GM12874 (cell line): ENCODE data around the gene GSE1.

Experiments used
- TF ChIP-seq, protein P1 (sequence below): IDR thresholded peaks from 2 replicates; pipeline ENCODE4 v1.5.1; 2011; ENCODE audit warnings: low read depth, mild to moderate bottlenecking, control low read depth, low read length, moderate library complexity; ENCODE audit not compliant: insufficient read depth

Gene GSE1

DNA sequence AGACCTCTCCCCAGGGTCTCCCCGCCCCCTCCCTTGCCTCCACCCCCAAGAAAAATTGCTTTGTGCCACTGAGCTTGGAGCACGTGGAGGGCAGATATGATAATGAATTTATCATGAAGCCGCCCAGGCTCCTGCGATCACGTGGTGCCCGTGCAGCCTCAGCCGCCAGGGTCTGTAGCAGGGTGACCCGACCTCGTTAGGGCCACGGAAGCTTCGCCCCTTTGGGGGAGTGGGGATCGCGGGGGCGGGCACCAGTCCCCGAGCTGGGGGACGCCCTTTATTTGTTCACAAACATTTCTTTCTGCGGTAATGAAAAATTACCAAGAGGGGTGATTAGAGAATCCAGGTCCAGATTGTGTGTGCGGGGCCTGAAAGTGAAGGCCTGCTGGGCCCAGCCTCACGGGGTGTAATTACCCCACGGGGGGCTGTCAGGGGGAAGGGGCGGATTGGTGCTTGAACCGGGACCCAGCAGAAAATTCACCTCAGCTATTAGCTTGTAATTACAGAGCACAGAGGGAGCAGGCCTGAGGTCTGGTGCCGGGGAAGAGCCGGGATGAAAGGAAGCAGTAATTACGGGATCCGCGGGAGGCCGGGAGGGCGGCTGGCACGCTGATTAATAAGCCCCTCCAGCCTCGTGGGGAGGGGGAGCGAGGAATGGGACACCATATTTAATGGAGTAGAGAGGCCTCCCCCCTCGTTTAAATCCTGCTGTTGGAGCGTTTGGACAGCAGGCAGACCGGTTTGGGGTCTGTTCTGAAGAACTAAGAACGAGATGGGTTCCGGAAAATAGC is 13.3 kb downstream of the GSE1 start:
- TF ChIP-seq, protein P1, sequence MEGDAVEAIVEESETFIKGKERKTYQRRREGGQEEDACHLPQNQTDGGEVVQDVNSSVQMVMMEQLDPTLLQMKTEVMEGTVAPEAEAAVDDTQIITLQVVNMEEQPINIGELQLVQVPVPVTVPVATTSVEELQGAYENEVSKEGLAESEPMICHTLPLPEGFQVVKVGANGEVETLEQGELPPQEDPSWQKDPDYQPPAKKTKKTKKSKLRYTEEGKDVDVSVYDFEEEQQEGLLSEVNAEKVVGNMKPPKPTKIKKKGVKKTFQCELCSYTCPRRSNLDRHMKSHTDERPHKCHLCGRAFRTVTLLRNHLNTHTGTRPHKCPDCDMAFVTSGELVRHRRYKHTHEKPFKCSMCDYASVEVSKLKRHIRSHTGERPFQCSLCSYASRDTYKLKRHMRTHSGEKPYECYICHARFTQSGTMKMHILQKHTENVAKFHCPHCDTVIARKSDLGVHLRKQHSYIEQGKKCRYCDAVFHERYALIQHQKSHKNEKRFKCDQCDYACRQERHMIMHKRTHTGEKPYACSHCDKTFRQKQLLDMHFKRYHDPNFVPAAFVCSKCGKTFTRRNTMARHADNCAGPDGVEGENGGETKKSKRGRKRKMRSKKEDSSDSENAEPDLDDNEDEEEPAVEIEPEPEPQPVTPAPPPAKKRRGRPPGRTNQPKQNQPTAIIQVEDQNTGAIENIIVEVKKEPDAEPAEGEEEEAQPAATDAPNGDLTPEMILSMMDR, result no peak

DNA sequence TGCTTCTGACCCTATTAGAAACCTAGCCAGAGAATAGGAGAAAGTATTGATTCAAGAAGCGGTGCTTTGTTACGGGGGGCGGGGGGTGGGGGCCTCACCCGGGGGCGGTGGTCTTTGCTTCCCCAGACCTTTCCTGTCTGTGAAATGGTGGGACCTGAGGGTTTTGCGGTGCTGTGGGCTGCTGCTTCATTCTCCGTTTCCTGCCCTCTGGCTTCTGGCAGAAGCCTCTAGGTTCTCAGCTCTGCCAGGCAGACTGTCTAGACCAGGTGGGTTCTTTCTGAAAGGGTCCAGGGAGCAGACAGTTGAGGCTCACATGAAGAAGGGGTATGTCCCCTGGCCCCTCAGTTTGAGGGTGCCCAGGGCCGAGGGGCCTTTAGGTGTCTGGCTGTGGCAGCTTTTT is 14.0 kb downstream of the GSE1 start:
- TF ChIP-seq, protein P1, result no peak

DNA sequence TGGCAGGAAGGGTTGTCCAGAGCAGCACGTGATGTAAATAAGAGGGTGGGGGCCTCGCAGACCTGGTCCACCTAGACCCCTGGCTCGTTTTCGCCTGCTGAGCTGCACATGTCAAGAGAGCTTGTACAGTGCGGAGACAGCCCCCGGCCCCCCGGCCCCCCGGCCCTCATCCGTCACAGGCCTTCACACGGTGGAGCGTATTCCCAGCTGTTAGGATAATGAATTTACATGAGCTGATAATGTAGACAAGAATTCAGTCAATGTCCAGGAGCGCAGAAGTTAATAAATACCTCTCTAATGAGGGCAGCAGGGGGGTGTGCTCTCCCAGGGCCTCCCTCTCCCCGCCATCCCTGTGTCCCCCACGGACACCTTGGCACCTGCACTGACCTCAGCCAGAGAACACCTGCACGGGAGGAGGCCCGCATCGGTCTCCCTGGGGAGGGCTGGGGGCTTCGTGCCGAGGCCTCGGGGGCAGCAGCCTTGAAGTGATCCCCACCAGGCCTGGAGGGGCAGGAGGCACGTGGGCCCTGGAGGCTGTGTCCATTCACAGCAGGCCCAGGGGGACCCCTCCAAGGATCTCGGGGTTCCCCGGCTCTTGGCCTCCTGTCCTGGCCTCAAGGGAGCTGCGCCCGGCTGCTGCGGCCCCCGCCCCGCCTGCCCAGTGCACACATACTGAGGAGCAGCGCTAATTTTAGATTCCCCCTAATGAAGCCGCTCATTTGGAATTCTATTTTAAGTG is 14.6 kb downstream of the GSE1 start:
- TF ChIP-seq, protein P1, result no peak

DNA sequence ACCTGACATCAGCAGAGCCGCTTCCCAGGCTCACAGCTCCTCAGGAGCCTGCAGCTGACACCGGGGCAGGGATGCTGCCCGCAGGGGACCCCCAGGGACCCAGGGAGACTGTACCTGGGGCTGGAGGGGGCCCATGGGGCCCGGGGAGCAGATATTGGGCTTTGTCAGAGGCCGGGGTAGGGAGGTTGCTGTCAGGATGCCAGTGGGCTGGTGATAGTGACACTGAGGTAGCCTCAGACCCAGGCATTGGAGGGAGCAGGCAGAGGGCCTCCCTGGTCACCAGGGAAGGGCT is 15.1 kb downstream of the GSE1 start:
- TF ChIP-seq, protein P1, result no peak

DNA sequence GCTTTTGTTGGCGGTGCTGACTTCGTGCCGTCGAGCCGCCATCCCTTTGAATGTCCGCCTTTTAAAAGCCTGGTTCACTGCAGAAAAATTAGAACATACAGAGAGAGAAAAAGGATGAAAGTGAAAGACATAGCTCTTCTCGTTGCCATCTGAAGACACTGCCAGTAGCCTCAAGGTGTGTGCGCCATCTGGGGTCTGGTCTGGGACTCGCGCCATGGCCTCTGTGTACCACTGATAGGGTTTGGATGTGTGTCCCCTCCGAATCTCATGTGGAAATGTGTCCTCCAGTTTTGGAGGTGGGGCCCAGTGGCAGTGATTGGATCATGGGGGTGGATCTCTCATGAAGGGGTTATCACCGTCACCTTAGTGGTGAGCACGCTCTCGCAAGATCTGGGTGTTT is 15.5 kb downstream of the GSE1 start:
- TF ChIP-seq, protein P1, result 0 out of 2 replicates have a peak, but pooled peaks have one; percentile 1

DNA sequence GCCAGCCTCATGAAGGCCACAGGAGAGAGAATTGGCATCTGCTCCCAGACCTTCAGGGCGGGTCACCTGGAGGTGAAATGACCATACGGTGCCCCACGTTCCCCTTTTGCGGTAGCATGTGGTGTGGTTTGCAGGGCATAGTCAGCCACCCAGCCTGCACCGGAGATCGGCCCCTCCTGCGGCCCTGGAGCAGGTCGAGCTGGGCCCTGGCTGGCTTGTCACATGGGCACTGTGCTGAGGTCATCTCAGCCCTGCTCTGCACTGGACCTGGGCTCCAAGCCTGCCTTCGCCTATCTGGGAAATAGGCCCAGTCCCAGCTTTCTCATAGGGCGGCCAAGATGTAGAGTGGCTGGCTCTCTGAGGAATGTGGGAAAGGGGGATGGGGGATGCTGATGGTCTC is 16.2 kb downstream of the GSE1 start:
- TF ChIP-seq, protein P1, result no peak

DNA sequence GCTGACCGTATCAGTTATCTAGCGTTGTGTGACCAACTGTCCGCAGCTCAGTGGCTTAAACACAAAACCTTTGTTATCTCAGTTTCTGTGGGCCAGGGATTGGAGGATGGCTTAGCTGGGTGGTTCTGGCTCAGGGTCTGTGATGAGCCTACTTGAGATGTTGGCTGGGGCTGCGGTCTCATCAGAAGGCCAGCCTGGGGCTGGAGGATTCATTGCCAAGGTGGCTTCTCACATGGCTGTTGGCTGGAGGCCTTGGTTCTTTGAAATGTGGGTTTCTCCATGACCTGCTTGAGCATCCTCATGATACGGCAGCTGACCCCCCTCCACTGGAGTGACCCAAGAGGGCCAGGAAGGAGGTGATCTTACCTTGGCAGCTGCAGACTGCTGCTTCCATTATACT is 16.7 kb downstream of the GSE1 start:
- TF ChIP-seq, protein P1, result no peak
